SK-N-SH treated with all-trans-retinoic acid at 6 μM for 48 hours (cell line): ENCODE results near the gene FIGN.

Source experiments
- BACH2 ChIP-seq: fragments of 250-450 bp; sonication (Bioruptor Pico); IDR thresholded peaks from 2 replicates; pipeline ENCODE4 v1.9.0; 2021; ENCODE audit warnings: mild to moderate bottlenecking, borderline replicate concordance
- ESRRG ChIP-seq: fragments of 250-450 bp; sonication (Bioruptor Pico); IDR thresholded peaks from 2 replicates; pipeline ENCODE4 v1.6.1; 2021; ENCODE audit warnings: mild to moderate bottlenecking
- PATZ1 ChIP-seq: fragments of 250-450 bp; sonication (Bioruptor Pico); IDR thresholded peaks from 2 replicates; pipeline ENCODE4 v1.8.0; 2020; ENCODE audit warnings: mild to moderate bottlenecking, moderate library complexity, borderline replicate concordance
- TCF4 ChIP-seq: fragments of 250-450 bp; sonication (Bioruptor Pico); IDR thresholded peaks from 2 replicates; pipeline ENCODE4 v1.8.0; 2021; ENCODE audit warnings: mild to moderate bottlenecking, moderate library complexity, borderline replicate concordance
- TSHZ2 ChIP-seq: fragments of 250-450 bp; sonication (Bioruptor Pico); IDR thresholded peaks from 2 replicates; pipeline ENCODE4 v1.5.0; 2020; ENCODE audit warnings: mild to moderate bottlenecking, moderate library complexity
- ZFP3 ChIP-seq: fragments of 250-450 bp; sonication (Bioruptor Pico); IDR thresholded peaks from 2 replicates; pipeline ENCODE4 v1.5.0; 2020; ENCODE audit warnings: mild to moderate bottlenecking, moderate library complexity
- ZNF70 ChIP-seq: fragments of 450-650 bp; formaldehyde crosslinking; IDR thresholded peaks from 2 replicates; pipeline ENCODE4 v1.5.0; 2020; ENCODE audit warnings: mild to moderate bottlenecking, moderate library complexity

GRCh38 chr2:163647300-163647699, 88.5 kb downstream of the FIGN start:
- TF ChIP-seq TCF4 (CRISPR knock-in tag) (no peak), BACH2 (CRISPR knock-in tag) (no peak), TSHZ2 (CRISPR knock-in tag) (no peak), PATZ1 (CRISPR knock-in tag) (no peak), ZNF70 (CRISPR knock-in tag) (no peak), ZFP3 (CRISPR knock-in tag) (no peak), ESRRG (no peak)
